ENCODE results near the gene SMIM23.

DNA sequence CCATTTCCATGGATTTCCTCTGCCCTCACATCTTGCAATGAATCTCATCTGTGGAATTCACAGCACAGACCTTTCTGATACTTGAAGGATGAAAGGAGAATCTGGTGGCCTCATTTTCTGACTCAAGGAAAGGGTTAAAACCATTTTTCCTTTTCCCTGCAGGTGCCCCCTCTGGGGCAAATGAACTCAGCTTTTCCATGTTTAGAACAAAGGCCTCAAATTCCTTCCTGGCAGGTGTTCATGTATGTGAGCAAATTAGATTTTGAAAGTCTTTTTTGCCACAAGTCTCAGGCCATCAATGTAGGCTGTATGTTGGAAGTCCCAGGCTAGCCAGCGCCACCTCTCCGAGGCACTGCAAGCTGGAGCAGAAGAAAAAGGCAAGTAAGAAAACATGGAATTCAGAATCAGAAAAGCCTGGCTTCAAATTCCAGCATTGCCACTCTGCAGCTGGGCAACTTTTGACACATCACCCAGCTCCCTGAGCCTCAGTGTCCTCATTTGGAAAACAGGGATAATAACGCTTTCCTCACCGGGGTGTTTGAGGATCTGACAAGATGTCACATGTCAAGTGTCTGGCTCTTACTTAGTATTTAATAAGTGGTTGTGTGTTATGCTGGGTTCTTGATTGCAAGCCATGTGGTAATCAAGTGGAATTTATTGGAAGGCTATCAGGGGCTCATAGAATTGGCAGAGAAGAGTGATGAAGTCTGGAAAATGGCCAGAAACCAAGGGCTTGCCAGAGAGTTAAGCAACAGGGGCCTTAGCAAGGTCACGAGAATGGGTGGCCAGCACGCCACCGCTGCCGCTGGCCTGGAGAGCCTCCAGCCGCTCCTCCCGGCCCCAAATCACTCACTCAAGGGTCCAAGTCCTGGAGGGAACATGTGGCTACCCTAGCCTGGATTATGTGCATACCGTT, 48.4 kb upstream of the SMIM23 start:
- TF ChIP-seq, protein P1, sequence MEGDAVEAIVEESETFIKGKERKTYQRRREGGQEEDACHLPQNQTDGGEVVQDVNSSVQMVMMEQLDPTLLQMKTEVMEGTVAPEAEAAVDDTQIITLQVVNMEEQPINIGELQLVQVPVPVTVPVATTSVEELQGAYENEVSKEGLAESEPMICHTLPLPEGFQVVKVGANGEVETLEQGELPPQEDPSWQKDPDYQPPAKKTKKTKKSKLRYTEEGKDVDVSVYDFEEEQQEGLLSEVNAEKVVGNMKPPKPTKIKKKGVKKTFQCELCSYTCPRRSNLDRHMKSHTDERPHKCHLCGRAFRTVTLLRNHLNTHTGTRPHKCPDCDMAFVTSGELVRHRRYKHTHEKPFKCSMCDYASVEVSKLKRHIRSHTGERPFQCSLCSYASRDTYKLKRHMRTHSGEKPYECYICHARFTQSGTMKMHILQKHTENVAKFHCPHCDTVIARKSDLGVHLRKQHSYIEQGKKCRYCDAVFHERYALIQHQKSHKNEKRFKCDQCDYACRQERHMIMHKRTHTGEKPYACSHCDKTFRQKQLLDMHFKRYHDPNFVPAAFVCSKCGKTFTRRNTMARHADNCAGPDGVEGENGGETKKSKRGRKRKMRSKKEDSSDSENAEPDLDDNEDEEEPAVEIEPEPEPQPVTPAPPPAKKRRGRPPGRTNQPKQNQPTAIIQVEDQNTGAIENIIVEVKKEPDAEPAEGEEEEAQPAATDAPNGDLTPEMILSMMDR (IDR thresholded peaks at IDR 0.05), result no peak
- no peak for TF ChIP-seq MXI1 (IDR thresholded peaks at IDR 0.05; ENCODE audit: low read depth, low read length)
